GM18909 (cell line): ENCODE results near the gene TTC39B.
"Not testable (repeated sequence)": the region's sequence is repeated elsewhere in the genome, so short reads cannot be mapped to it uniquely, and the experiment has no call there.

Experiments used
- ATAC-seq: cut with Tn5 transposase; IDR thresholded peaks from one replicate; pipeline ENCODE4 v1.9.1; 2021; ENCODE audit warnings: mild to moderate bottlenecking; ENCODE audit not compliant: unreplicated experiment, poor library complexity

TTC39B gene

DNA sequence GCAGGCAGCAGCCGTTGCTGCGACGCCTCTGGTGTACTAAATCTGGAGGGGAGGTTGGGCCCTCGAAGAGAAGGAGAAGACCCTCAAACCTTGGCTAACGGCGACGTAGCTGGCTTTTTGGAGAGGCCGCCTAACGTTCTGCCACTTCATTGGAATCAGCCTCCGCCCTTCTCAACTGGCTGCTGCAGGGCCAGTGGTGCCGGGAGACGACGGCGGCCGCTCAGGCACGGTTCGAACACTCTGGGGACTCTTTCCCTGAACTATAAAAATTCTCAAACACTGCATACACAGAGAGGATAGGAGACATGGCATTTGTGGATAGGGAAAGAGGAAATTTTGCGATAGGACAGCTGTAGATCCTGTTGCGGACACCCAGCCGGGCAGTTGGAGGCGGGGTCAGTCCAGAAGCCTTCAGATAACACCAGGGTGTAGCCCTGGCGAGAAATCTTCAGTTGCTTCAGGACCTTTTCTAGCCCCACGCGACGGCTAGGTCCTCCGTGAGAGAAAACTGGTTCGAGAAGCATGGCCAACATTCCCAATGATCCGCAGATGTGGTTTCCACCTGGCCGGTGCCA, 74.2 kb downstream of the TTC39B start:
- not testable (repeated sequence) for ATAC-seq

DNA sequence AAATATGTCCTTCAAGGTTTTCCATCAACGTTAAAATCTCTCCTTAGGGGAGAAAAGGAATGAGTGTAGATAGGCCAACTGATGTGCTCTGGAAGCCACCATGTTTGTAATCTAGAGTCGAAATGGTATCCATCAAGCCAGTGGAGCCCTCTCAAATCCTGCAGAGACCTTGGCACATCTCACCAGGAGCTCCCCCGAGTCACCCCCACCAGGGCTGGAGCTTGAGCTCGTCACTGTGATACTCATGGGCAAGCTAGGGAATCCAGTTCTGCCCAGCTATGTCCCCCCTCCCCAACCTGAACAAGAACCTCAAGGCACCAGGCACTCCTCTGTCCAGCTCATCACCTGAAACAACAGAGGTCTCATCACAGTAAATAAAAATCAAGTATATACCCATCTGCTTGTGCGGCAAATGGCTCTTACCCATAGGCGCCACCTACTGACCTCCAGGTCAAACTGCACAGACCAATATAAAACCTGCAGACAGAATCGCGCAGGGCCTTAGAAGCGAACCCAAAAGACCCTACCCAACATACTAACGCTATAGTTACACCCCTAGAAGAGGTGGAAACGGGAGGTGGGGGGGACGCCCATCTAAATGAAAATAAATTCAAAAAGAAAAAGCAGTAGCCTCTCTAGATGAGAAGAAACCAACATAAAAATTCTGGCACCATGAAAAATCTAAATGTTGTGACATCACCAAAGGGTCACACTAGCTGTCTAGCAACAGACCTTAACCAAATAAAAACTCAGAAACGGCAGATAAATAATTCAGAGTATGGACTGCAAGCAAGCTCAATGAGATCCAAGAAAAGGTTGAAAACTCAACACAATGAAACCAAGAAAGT, 75.0 kb downstream of the TTC39B start:
- ATAC-seq, result no peak

DNA sequence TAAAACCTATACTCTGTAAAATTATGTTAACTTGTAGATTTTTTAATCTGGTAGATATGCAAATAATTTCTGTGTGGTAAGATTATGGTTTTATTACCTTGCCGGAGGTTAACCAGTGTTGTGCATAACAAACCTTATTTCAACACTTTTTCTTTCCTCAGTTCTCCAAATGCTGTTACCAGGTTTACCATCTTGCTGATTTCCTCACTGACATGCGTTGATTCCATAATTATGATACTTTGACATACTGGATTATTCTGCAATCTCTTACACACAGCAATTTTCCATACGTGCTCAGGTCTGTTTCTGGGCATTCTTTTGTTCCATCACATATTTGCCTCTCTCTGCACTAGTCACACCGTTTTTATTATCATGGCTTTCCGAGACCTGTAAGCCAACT, 77.6 kb downstream of the TTC39B start:
- no peak for ATAC-seq

DNA sequence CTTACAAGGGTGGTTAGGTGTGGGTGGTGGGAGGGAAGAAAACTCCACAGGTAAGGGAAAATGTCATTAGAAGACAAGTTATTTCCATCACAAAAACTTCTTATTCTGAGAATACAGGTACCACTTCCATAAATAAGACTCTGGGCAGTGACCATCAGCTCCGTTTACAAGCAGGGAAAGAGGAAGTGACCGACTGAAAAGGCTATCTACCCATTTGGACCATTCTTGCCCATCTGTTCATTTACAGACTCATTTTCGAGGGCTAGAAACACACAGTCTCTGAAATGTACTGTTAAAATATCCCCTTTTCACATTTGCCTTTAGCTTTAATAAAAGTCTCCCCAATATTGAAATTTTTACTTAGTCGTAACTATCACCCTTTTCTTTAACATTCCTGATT, 79.5 kb downstream of the TTC39B start:
- no peak for ATAC-seq

DNA sequence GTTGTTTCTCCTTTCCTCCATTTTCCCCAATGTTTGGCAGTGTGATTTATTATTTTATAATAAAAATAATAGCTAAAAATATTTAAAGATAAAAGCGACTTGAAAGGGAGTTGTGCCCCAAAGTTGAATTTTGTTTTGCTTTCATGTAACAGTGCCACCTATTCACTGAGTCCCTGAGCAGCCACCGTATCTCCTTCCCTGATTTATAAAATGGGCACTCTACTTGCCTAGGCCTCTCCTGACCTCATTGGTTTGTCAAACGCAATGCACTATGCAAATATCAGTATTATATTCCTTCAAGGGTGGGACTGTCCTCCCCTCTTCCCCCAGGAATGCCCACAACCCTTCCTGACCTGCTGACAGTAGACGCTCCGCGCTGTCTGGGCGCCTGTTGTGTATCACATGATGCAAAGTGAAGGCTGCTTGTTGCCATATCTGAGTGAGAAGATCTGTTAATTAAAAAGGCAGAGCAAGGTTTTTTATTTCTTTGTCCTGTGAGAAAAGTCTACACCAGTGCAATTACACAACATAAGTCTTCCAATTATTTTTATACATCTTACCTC, 81.4 kb downstream of the TTC39B start:
- ATAC-seq, result no peak

DNA sequence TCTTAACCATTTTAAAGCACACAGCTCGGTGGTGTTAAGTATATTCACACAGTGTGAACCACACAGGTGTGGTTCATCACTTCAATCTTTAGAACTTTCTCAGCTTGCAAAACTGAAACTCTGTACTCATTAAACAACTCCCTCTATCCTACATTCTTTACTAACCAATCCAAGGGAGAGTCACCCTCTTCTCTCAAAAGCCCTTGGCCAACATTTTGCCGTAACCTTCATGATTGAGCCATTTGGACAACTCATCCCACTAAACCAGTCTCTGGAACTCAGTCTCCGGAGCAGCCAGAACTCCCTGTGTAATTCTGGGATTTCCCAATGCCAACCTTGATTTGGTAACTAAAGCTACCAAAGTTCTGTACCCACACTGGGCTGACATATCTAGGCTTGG, 84.7 kb downstream of the TTC39B start:
- no peak for ATAC-seq

DNA sequence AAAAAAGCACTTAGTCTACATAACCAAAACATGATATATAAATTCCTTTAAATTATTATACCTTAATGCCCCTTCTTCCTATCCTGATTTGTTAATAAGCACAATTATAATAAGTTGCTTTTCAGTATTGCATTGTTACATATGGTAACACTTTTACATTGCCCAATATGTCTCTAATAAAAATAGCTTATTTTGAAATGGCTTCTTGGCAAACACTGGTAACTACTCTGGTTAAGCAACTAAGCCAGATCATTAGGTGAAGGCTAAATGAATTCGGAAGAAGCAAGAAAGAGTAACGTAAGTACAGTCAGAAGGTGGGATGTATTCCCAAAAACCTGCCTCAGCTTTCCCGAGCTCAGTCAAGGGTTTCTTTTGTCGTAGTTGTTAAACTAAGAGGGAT, 85.3 kb downstream of the TTC39B start:
- ATAC-seq, result no peak

DNA sequence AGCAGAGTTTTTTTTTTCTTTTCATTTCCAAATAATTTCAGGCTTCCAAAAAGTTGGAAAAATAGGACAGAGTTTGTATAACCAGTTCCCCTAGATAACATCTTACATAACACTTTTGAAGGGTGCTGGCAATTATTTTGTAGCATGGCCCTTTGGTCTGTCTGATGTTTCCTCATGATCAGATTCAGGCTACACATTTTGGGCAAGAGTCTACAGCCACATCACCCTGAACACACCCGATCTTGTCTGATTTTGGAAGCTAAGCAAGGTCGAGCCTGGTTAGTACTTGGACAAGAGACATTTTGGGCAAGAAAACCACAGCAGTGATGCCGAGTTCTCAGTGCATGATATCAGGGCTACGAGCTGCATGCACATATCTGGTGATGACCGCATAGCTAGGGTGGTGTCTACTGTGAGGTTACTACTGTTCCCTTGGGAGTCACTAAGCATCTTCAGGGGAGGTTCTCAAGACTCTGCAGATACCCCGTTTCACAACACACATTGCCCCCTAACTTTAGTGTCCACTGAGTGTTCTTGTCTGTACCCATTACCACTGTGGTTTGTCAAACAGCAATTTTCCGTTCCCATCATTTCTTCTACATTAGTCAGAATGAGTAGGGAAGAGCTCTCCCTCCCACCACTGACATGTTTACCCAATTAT, 86.2 kb downstream of the TTC39B start:
- ATAC-seq, result no peak

DNA sequence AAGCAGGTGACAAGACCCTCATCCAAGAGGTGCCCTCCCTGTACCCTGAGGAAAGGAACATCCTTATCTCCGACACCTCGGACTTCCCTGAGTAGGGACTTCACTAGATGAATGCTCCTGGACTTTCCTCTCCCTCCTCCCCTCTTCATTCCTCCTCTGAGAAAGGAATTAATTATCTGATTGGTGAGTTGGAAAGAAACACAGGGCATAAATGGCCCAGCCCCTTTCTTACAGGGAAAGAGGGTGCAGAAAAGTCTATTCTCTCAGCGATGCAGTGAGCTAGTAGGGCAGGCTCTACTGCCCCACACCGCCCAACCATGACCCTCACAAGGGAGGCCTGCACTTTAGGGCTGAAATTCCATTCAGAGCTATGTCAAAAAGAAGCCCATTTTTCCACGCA, 87.5 kb downstream of the TTC39B start:
- ATAC-seq, result no peak

DNA sequence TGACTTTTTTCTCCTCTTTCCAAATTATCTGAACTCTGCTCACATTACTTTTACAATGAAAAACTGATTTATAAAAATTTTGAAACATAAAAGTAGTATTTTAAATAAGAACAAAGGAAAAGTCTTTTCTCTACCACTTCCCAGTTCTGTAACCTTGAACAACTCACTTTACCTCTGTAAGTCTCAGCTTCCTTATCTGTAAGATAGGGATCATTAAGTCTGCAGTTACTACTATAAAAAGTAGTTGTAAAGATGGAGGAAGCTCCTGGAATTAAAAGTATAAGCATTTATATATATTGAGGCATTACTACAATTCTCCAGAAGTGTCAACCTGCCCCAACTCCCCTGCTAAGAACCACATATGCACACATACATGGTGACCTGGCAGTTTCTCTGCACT, 88.0 kb downstream of the TTC39B start:
- ATAC-seq, result no peak

DNA sequence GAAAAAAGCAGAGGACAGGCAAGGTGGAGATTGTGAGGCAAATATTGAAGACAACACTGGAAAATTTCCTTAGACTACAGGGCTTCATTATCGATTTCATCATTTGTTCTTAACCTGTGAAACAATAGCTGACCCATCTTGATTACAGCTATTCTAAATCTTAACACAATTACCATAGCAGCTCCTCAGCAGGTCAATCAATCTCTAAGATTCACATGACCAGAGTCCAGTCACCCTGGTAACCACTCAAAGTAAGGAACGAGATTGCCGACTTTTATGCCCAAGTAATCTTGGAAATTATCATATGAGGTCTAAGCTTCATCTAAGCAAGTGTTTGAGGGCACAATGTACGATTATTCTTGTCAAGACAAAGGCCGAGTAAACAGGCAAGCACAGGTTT, 93.8 kb downstream of the TTC39B start:
- no peak for ATAC-seq

DNA sequence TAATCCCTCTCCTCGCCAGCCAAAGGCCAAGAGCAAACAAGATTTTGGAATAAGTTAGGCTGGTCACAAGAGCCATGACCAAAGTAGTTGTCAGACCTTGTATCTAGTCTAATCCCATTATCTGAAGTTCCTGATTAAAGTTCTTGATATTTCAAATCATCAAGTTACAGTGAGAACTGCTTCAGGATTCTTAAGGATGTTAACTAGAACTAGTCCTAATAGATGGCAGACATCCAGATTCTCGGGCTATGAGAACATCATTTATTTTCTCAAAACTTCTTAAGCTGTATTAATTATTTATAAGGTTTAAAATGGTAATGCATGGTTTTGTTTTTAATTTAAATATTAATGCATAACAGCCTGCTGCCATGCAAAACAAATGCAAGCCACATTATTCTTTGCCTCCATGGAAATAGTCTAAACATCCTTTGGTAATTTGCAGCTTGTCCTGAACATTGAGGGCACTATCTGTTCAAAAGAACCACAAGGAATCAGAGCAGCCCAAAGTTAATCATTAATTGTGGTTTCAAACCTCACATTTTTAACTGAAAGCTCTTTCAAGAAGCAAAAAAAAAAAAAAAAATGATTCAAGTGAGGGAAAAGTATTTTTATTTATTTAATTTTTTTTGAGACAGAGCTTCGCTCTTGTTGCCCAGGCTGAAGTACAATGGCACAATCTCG, 95.1 kb downstream of the TTC39B start:
- peak; percentile 40 for ATAC-seq

DNA sequence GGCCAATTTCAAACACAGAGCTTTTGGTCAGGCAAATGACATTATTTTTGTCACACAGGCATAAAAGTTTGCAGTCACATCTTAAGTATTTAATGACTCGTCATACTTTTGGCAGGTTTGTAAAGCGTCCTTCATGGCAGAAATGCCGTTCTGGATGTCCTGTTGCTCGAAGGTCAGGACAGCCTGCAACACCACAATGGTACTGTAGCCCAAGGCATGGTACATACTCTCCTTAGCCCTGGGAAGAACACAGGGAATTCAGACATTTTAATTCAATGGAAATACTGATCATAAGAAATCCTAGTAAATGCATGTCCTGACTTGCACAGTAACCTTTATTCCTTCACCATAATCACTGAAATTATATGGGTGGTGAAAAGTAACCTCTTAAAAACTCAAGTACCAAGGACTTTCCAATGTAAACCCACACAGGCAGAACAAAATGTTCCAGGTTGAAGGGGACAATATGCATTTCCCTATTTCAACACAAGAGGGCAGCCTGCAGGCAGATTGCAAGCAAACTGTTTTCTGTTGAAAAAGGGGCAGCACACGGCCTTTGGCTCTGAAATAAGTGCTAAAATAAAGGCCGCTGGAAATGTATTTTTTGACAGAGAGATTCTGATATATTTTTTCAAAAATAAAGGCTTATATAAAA, 95.7 kb downstream of the TTC39B start:
- peak; percentile 78 for ATAC-seq

DNA sequence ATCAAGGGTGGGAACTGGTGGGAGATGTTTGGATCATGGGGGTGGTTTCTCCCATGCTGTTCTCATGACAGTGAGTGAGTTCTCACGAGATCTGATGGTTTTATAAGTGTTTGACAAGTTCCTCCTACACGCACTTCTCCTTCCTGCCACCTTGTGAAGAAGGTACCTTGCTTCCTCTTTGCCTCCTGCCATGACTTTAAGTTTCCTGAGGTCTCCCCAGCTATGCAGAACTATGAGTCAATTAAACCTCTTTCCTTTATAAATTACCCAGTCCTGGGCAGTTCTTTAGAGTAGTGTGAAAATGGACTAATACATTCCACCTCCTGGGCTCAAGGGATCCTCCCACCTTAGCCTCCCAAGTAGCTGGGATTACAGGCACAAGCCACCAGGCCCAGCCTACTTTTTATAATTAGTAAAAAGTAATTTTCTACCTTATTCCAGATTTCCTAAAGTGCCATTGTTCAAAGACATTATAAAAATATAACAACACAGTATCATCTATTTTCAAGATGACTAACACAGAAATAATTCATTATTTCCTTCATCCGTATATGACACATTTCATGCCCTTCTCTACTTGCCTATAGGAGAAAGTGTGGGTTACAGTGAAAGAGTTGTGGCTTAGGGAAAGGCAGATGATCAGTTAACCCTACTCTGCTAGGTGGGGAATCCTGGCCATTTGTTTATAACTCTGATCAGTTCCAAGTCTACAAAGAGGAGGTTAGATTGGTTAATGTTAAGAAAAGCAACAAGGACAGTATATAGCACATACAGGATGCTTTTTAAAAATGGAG, 99.9 kb downstream of the TTC39B start:
- no peak for ATAC-seq

DNA sequence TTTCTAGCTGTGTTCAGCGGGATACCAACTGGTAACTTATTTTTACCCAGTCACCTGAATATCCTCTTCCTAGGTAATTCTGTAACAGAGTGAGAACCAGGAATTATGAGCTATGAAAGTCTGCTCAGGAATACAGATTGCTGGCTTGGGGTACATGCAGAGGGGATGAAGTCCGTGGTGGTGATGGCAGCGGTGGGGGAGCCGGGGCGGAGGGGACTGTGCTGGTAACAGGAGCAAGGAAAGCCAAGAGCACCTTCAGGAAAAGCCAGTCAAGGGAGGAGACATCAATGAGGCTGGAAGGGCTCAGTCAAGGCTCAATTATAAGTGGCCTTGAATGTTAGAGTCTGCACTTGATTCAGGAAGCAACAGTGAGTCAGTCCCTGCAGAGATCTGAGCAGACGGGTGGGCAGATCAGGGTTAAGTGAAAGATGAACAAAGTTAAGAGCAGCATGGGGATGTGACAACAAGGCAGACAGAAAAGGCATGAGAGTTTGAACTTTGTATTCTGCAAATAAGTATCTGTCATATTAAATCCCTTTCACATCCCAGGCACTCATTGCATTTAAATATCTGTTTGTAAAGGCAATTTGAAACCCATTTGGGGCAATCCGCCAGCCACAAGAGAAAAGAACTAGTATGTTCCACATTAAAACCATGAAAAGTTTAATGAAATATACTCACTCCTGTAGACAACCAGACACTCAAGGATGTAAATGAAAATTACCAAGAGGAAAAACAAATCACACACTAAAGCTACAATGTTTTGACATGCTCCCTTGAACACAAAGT, 101.2 kb downstream of the TTC39B start:
- ATAC-seq, result no peak

DNA sequence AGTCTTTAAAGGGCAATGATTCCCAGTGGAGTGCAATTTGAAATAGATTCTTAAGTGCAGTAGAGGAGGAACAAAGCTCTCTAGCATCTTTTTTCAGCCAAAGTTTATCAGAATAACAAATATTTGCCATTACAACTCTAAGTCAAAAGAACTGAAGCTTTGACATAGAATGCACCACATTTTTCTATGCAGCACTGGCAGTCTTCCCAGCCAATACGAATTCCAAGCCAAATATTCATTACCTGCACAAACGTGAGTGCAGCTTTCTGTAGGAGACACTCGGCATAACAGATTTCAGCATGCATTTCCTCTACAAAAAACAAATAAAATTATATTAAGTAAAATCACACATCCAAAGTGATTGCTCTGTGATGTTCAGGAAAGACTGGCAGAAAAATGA, 103.4 kb downstream of the TTC39B start:
- no peak for ATAC-seq

DNA sequence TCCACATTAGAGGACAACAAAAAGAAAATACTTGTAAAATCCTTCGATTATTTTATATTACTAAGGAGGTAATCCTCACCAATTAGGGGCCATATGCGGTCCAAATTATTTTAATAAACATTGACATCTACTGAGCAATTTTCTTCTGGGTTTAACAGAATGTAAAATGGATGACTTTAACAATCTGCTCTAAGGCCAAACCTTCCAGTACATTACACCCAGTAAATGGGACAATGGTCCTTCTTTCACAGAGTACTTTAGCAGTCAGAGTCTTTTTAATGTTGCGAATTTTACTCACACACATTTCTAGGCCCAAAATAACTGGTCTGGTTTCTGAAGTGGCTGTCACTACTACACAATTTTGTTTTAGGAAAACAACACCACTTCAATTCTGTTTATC, 106.9 kb downstream of the TTC39B start:
- no peak for ATAC-seq

DNA sequence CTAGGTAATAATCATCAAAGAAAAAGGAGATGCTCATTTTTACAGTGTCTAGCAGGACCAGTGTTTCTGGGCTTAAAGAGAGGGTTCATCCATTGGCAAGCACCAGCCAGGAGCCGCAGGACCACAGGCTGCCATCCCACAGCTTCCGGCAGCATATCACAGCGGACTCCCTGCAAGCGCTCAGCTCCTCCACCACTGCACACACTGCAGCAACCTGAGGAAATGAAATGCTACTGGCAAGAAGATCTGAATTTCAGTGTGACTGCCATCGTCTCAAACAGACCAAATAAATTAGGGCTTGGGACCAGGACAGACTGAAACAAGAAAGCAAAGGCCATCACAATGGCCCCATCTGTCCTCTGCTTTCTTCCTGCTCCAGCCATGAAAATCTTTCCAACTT, 114.2 kb downstream of the TTC39B start:
- ATAC-seq, result no peak

DNA sequence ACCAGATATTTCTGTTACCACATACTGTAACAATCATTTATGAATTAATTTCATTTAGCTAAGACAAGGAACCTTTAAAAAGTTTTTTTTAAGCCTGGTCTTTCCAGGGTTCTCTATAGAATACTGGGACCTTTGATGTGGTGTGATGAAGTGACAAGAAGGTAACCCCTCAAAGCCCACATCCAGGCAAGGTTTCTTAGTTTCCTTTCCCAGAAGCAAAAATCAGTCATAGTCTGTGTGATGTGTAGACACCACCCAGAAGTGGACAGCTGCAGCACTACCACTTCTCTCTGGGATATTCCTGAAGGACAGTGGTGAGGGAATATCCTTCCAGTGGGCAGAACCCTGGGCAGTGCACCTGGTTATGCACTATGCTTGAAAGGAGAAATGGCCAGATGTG, 115.6 kb downstream of the TTC39B start:
- ATAC-seq, result peak; percentile 63
